Subcutaneous adipose tissue (tissue), 4 donors: ENCODE results near the gene ATP6V0A1. TPM values are rescaled to one million over a fixed set of nuclear protein-coding genes. Genes with fewer than 3 reads are reported as not detected.

Source experiments
- total RNA-seq, 4 donors: library from RNA; depleted of rRNA; stranded (reverse); fragments of >200 nt; gene quantifications; one replicate each; pipeline ENCODE4 v1.1.0, GENCODE V29; 2016
- TF ChIP-seq, protein P1 (sequence below): fragments of 450-650 bp; IDR thresholded peaks from one replicate; pipeline ENCODE4 v1.5.1; 2016; ENCODE audit warnings: low read depth, mild to moderate bottlenecking, control low read depth, antibody characterized with exemption, moderate library complexity

The ATP6V0A1 gene
- total RNA-seq, 4 donors from 2014 or later = 53.0 to 113 (median 56.1) TPM

DNA sequence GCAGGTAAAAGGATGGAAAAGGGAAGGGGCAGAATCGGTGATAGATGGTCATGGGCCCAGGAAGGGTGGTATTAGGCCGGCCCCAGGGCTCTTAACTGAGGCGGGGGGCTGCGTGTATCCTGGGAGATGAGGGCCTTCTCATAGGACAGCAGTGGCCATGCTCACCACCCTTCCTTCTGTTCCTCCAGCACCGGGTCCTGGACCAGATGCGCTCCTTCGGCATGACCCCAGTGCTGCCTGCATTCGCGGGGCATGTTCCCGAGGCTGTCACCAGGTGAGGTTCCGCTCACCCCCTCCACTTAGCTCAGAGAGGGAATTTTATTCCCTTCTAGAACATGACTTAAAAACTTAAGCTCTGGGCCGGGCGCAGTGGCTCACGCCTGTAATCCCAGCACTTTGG, 79.8 kb downstream of the ATP6V0A1 start:
- TF ChIP-seq, protein P1, sequence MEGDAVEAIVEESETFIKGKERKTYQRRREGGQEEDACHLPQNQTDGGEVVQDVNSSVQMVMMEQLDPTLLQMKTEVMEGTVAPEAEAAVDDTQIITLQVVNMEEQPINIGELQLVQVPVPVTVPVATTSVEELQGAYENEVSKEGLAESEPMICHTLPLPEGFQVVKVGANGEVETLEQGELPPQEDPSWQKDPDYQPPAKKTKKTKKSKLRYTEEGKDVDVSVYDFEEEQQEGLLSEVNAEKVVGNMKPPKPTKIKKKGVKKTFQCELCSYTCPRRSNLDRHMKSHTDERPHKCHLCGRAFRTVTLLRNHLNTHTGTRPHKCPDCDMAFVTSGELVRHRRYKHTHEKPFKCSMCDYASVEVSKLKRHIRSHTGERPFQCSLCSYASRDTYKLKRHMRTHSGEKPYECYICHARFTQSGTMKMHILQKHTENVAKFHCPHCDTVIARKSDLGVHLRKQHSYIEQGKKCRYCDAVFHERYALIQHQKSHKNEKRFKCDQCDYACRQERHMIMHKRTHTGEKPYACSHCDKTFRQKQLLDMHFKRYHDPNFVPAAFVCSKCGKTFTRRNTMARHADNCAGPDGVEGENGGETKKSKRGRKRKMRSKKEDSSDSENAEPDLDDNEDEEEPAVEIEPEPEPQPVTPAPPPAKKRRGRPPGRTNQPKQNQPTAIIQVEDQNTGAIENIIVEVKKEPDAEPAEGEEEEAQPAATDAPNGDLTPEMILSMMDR = no peak

DNA sequence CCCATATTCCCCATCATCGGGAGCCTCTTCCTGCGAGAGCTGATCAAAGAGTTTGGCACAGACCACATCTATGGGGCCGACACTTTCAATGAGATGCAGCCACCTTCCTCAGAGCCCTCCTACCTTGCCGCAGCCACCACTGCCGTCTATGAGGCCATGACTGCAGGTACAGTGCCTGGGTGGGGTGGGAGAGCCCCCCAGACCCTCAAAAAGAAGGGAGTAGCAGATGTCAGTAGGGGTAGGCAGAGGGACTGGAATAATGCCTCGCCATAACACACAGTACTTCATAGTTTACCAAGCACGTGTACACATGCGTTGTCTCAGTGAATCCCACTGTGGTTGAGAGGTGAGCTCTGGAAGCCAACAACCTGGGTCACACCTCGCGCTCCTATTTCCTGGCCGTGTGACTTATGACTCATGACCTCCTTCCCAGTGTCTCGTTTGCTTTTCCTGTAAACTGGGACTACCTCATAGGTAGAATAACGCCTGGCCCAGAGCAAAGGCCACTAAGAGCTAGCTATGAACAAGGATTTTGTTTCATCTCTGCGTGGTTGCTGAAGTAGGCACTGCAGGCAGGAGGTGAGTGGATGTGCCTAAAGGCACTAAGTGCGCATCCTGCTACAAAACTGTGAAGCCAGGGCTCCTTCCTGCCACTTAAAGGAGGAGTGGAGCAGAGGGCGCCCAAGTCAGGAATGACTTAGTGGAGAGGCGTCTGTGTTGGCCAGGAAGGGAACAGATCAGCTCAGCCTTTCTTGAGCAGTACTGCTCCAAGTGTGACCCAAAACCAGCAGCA, 82.6 kb downstream of the ATP6V0A1 start:
- TF ChIP-seq, protein P1 = no peak

GRCh38 chr17:42543190-42544079, 84.8 kb downstream of the ATP6V0A1 start:
- TF ChIP-seq, protein P1 = no peak

GRCh38 chr17:42544874-42545283, 86.2 kb downstream of the ATP6V0A1 start:
- TF ChIP-seq, protein P1 = no peak

- TF ChIP-seq, protein P1 = no peak
Measured at GRCh38 chr17:42547001-42547461, 88.4 kb downstream of the ATP6V0A1 start.

- TF ChIP-seq, protein P1 = no peak
Measured at GRCh38 chr17:42547698-42548069, 89.0 kb downstream of the ATP6V0A1 start.
